ENCODE measurements around the gene CLIP3.
"Not testable (repeated sequence)": the region's sequence is repeated elsewhere in the genome, so short reads cannot be mapped to it uniquely, and the experiment has no call there.

Gene CLIP3

GRCh38 chr19:36032251-36033104 lies at the start of gene CLIP3:
Gene CLIP3, minus strand, starts transcription at chr19:36032873. Its CDS starts 516 bp downstream, at chr19:36032357.
- peak; percentile 51 for DNase-seq (ENCODE audit: low read depth)

- DNase-seq (ENCODE audit: low read depth), result no peak
These were observed 49.2 kb upstream of the CLIP3 start for GRCh38 chr19:36081894-36082293.

GRCh38 chr19:36081385-36081784 lies 48.7 kb upstream of the CLIP3 start:
- no peak for DNase-seq (ENCODE audit: low read depth)

GRCh38 chr19:36079389-36079945 lies 46.8 kb upstream of the CLIP3 start:
- DNase-seq (ENCODE audit: low read depth), result no peak

- DNase-seq (ENCODE audit: low read depth), result no peak
These were observed 40.6 kb upstream of the CLIP3 start for GRCh38 chr19:36073121-36073876.

GRCh38 chr19:36072081-36072480 lies 39.4 kb upstream of the CLIP3 start:
- no peak for DNase-seq (ENCODE audit: low read depth)

GRCh38 chr19:36068810-36069499 lies 36.3 kb upstream of the CLIP3 start:
- DNase-seq (ENCODE audit: low read depth), result not testable (repeated sequence)

GRCh38 chr19:36067681-36068080 lies 35.0 kb upstream of the CLIP3 start:
- DNase-seq (ENCODE audit: low read depth), result no peak

- DNase-seq (ENCODE audit: low read depth), result no peak
These were observed 32.2 kb upstream of the CLIP3 start for GRCh38 chr19:36064826-36065225.

- DNase-seq (ENCODE audit: low read depth), result no peak
These were observed 28.7 kb upstream of the CLIP3 start for GRCh38 chr19:36061367-36061766.

GRCh38 chr19:36060430-36060829 lies 27.8 kb upstream of the CLIP3 start:
- peak; percentile 44 for DNase-seq (ENCODE audit: low read depth)

- DNase-seq (ENCODE audit: low read depth), result no peak
These were observed 26.7 kb upstream of the CLIP3 start for GRCh38 chr19:36059180-36059910.

- no peak for DNase-seq (ENCODE audit: low read depth)
These were observed 26.0 kb upstream of the CLIP3 start for GRCh38 chr19:36058481-36059179.

GRCh38 chr19:36054733-36055686 lies 22.3 kb upstream of the CLIP3 start, which contains the start of gene WDR62:
Gene WDR62, plus strand, starts transcription at chr19:36054897. Its CDS starts 75 bp downstream, at chr19:36054972.
- no peak for DNase-seq (ENCODE audit: low read depth)

GRCh38 chr19:36054119-36054732 lies 21.6 kb upstream of the CLIP3 start, which contains the start of gene THAP8:
Gene THAP8, minus strand, starts transcription at chr19:36054285. Its CDS starts 68 bp downstream, at chr19:36054217.
- peak; percentile 99 for DNase-seq (ENCODE audit: low read depth)

- no peak for DNase-seq (ENCODE audit: low read depth)
These were observed 19.0 kb upstream of the CLIP3 start for GRCh38 chr19:36051637-36052036.

GRCh38 chr19:36051236-36051635 lies 18.6 kb upstream of the CLIP3 start:
- DNase-seq (ENCODE audit: low read depth), result no peak

GRCh38 chr19:36049080-36049698 lies 16.5 kb upstream of the CLIP3 start:
- no peak for DNase-seq (ENCODE audit: low read depth)

GRCh38 chr19:36047835-36048234 lies 15.2 kb upstream of the CLIP3 start:
- DNase-seq (ENCODE audit: low read depth), result no peak

Data from fibroblast of the conjunctiva (primary cell).